HepG2 (cell line): ENCODE data around the gene TUFM. TPM values are rescaled to one million over a fixed set of nuclear protein-coding genes. Genes with fewer than 3 reads are reported as not detected.

Source experiments
- ARHGAP35 ChIP-seq: sonication (generic); formaldehyde crosslinking; IDR thresholded peaks from 2 replicates; pipeline ENCODE4 v1.9.0; 2022; ENCODE audit warnings: mild to moderate bottlenecking, inconsistent platforms, moderate library complexity, missing genetic modification reagents, borderline replicate concordance
- ATF4 ChIP-seq, 2 experiments: fragments of 450-650 bp in 1 of 2; sonication (generic) in 1 of 2; formaldehyde crosslinking; IDR thresholded peaks; 2 replicates each; pipeline versions ENCODE4 v1.5.0 to v1.8.0; 2020 to 2022; ENCODE audit warnings: mild to moderate bottlenecking in 1 of 2, missing genetic modification reagents in 1 of 2
- CHD4 ChIP-seq: fragments of 200-600 bp; sonication (generic); IDR thresholded peaks from 2 replicates; pipeline ENCODE4 v1.7.0; 2017; ENCODE audit warnings: mild to moderate bottlenecking, low read length, borderline replicate concordance
- CREB3 ChIP-seq: sonication (generic); formaldehyde crosslinking; IDR thresholded peaks from 2 replicates; pipeline ENCODE4 v1.5.0; 2020; ENCODE audit warnings: missing genetic modification reagents
- CREM ChIP-seq, 2 experiments: sonication (generic) in 1 of 2; formaldehyde crosslinking in 1 of 2; IDR thresholded peaks; 2 replicates each; pipeline versions ENCODE4 v1.4.0 to v1.6.1; 2016 to 2020; ENCODE audit warnings: antibody characterized with exemption in 1 of 2, mild to moderate bottlenecking in 1 of 2, missing genetic modification reagents in 1 of 2
- CSRNP1 ChIP-seq: sonication (generic); formaldehyde crosslinking; IDR thresholded peaks from 2 replicates; pipeline ENCODE4 v1.8.1; 2023; ENCODE audit warnings: mild to moderate bottlenecking, missing genetic modification reagents
- HIVEP1 ChIP-seq: sonication (generic); formaldehyde crosslinking; IDR thresholded peaks from 2 replicates; pipeline ENCODE4 v1.4.0; 2020; ENCODE audit warnings: mild to moderate bottlenecking, missing genetic modification reagents
- KDM3A ChIP-seq: IDR thresholded peaks from 2 replicates; pipeline ENCODE4 v1.6.1; 2018; ENCODE audit warnings: low read depth, missing compliant biosample characterization
- KLF9 ChIP-seq: IDR thresholded peaks from 2 replicates; pipeline ENCODE4 v1.6.1; 2016; ENCODE audit warnings: low read depth
- MAF1 ChIP-seq: sonication (generic); formaldehyde crosslinking; IDR thresholded peaks from 2 replicates; pipeline ENCODE4 v1.5.0; 2020; ENCODE audit warnings: missing genetic modification reagents, borderline replicate concordance
- MAFG ChIP-seq: sonication (generic); formaldehyde crosslinking; IDR thresholded peaks from 2 replicates; pipeline ENCODE4 v1.5.1; 2020; ENCODE audit warnings: mild to moderate bottlenecking, missing genetic modification reagents
- MBD4 ChIP-seq: IDR thresholded peaks from 2 replicates; pipeline ENCODE4 v1.6.1; 2012; ENCODE audit warnings: low read length, inconsistent platforms, borderline replicate concordance
- MED1 ChIP-seq: sonication (generic); formaldehyde crosslinking; IDR thresholded peaks from 2 replicates; pipeline ENCODE4 v1.4.0; 2020; ENCODE audit warnings: missing genetic modification reagents
- MLX ChIP-seq: IDR thresholded peaks from 2 replicates; pipeline ENCODE4 v1.6.1; 2016
- PAWR ChIP-seq: sonication (generic); formaldehyde crosslinking; IDR thresholded peaks from 2 replicates; pipeline ENCODE4 v1.4.0; 2020; ENCODE audit warnings: missing genetic modification reagents, mild to moderate bottlenecking, borderline replicate concordance
- PHF5A ChIP-seq: IDR thresholded peaks from one replicate; pipeline ENCODE4 v1.6.1; 2018; ENCODE audit warnings: low read depth, missing genetic modification reagents; ENCODE audit not compliant: unreplicated experiment
- SAP130 ChIP-seq: IDR thresholded peaks from 2 replicates; pipeline ENCODE4 v1.6.1; 2016; ENCODE audit warnings: low read depth
- SIN3A ChIP-seq: IDR thresholded peaks from 2 replicates; pipeline ENCODE4 v1.6.1; 2011; ENCODE audit warnings: low read depth, mild to moderate bottlenecking, control low read depth, low read length, borderline replicate concordance
- STAT5B ChIP-seq: sonication (generic); formaldehyde crosslinking; IDR thresholded peaks from 2 replicates; pipeline ENCODE4 v1.4.0; 2020; ENCODE audit warnings: missing genetic modification reagents
- TRIM22 ChIP-seq: fragments of 450-650 bp; IDR thresholded peaks from 2 replicates; pipeline ENCODE4 v1.6.1; 2017
- ZNF317 ChIP-seq: sonication (generic); formaldehyde crosslinking; IDR thresholded peaks from 2 replicates; pipeline ENCODE4 v1.5.0; 2020; ENCODE audit warnings: mild to moderate bottlenecking, missing genetic modification reagents
- ZNF331 ChIP-seq: sonication (generic); formaldehyde crosslinking; IDR thresholded peaks from 2 replicates; pipeline ENCODE4 v1.4.0; 2020; ENCODE audit warnings: missing genetic modification reagents
- ZNF652 ChIP-seq: IDR thresholded peaks from 2 replicates; pipeline ENCODE4 v1.6.1; 2016; ENCODE audit warnings: low read depth, borderline replicate concordance
- polyA plus RNA-seq, 8 experiments: library from polyadenylated mRNA; depleted of rRNA in 3 of 8; stranded (reverse) in 7 of 8; unstranded in 1 of 8; fragments of >200 nt; fragmentation: Illumina TruSeq in 4 of 8; extraction: Trizol in 4 of 8; gene quantifications; 2 replicates each; pipeline versions ENCODE4 v1.2.1 to v1.2.3, GENCODE V29; 2011 to 2016; ENCODE audit warnings: low read depth in 4 of 8, missing spikeins in 1 of 8, mixed read lengths in 1 of 8; ENCODE audit not compliant: insufficient read depth in 1 of 8
- total RNA-seq, 5 experiments: library from RNA; depleted of rRNA; stranded (reverse); fragments of >200 nt; fragmentation: Illumina TruSeq; extraction: Trizol; gene quantifications; 2 replicates each; pipeline ENCODE4 v1.2.3, GENCODE V29; 2016; ENCODE audit warnings: low read depth in 1 of 5

The TUFM gene
- total and polyA plus RNA-seq, 2 of the 13 experiments (the other 11 are each of a cell fraction or from before 2014, with no cell fraction given), result 206 to 298 TPM

GRCh38 chr16:28823873-28824716 lies 22.1 kb downstream of the TUFM start (continued):
- TF ChIP-seq STAT5B (CRISPR knock-in tag) (no peak; the same call in 1 of the 2 replicates), HIVEP1 (CRISPR knock-in tag) (peak; percentile 54), MED1 (CRISPR knock-in tag) (peak; percentile 67), CREB3 (CRISPR knock-in tag) (no peak), KLF9 (CRISPR knock-in tag) (no peak), MBD4 (no peak), TRIM22 (no peak), MLX (0 out of 2 replicates have a peak, but pooled peaks have one; percentile 14), ZNF331 (CRISPR knock-in tag) (peak; percentile 60; the same call in 1 of the 2 replicates), SIN3A (peak; percentile 76; the same call in 1 of the 2 replicates), MAF1 (CRISPR knock-in tag) (peak; percentile 58), PHF5A (peak; percentile 70), ZNF652 (CRISPR knock-in tag) (no peak), PAWR (CRISPR knock-in tag) (no peak), CSRNP1 (CRISPR knock-in tag) (peak; percentile 9; the same call in 1 of the 2 replicates), ZNF317 (CRISPR knock-in tag) (peak; percentile 25; the same call in 1 of the 2 replicates), ARHGAP35 (CRISPR knock-in tag) (no peak), CREM (IDR thresholded peaks at IDR 0.05) (peak; percentile 58), CREM (CRISPR knock-in tag; IDR thresholded peaks at IDR 0.05) (no peak), ATF4 (CRISPR knock-in tag; IDR thresholded peaks at IDR 0.05) (peak; percentile 71 to 100), MAFG (no peak), SAP130 (CRISPR knock-in tag) (peak; percentile 83), CHD4 (no peak), KDM3A (CRISPR knock-in tag) (0 out of 2 replicates have a peak, but pooled peaks have one; percentile 26)
